SKM-1 (cell line): ENCODE results near the gene MADD.
A peak's percentile ranks its signal among the peaks of the same experiment; 100 is the strongest.

Source experiments
- DNase-seq: peaks from one replicate; lab custom pipeline; 2025; ENCODE audit not compliant: unreplicated experiment; lab: John Stamatoyannopoulos, UW

The MADD gene

GRCh38 chr11:47355283-47356128 is 85.6 kb downstream of the MADD start:
- DNase-seq: no peak

DNA sequence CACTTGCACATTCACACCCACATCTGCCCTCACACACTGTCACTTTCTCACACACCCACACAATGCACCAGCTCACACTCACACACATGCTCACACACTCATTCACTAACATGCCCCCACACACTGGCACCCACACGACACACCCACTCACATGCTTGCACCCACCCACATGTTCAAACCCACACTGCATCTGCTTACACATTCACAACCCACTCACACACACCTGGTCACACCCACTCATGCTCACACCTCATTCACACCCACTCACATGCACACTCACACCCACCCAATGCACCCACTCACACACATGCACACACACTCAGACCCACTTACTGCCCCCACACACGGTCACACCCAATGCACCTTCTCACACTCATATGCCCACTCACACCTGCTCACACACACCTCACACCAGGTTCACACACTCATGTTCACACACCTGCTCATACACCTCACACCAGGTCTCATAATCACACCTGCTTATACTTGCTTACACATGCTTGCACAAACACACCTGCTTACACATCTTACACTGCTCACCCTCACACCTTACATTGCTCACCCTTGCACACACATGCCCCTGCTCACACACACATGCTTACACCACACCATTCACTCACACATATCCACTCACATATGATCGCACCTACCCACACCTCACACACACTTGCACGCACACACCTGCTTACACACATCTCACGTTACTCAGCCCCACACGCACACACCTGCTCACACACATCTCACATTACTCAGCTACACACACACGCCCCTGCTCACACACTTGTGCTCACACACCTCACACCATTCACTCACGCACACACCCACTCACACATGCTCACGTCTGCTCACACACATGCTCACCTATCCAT is 86.4 kb downstream of the MADD start:
- DNase-seq: no peak

DNA sequence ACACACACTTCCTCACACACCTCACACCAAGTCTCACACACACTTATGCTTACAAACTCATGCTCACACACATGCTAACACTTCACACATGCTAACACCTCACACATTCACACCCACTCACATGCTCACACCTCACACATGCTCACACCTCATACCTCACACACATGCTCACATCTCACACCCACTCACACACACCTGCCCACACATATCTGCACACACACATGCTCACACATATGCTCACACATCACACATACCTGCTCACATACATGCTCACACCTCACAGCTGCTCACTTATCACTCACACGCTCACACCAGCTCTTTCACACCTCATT is 87.0 kb downstream of the MADD start:
- DNase-seq: no peak

DNA sequence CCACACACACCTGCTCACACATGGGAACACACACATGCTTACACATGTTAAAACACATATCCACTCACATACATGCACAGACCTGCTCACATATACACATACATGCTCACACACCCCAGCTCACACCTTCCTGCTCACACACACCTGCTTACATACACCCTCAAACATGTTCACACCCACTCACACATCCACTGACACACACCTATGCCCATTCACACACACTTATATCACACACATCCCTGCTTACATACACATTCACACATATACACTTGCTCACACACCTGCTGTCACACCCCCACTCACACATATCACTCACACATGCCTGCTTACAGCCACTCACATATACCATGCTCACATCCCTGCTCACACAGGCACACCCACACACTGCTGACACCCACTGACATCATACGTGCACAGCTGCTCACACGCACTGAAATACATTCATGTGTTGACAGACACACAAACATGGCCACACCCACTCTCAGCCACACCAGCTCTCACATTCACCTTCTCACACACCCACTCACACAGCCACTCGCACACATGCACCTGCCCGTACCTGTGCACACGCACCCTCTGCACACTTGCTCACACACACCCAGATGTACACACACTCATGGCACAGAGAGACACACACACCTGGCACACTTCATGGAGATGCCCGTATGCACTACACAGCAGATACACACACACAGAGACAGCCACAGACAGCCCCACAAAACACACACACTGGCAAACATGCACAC is 88.2 kb downstream of the MADD start:
- no peak for DNase-seq

DNA sequence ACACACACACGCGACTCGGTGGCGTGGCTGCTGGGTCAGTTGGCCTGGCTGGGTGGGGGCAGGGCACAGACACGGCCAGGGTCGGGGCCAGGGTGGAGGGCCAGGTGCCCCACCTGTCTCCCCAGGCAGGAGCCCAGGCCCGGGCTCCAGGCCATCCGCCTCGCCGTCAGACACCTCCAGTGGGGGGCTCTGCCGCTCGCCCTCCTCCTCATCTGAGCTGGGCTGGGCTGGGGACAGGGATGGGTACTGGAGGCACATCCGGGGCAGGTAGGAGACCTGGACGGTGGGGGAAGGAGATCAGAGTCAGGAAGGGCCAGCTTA is 88.8 kb downstream of the MADD start:
- DNase-seq: no peak

DNA sequence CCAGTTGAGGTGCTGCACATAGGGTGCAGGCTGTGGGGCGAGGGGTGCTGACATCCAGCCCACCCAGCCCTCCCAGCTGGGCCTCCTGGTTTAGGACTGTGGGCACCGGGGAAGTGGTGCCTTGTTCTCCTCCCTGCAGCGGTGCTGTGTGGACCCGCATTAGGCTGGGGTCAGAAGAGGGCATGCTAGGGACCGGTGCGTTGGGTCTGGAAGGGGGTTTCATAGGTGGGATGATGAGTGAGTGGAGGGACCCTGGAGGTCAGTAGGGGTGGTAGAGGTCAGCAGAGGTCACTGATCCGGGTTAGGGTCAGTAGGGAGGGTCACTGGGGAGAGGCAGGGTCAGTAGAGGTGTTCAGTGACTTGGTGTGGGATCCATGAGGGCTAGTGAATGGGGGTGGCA is 89.2 kb downstream of the MADD start:
- no peak for DNase-seq

- peak; percentile 54 for DNase-seq
Observed at GRCh38 chr11:47359586-47359985, 89.7 kb downstream of the MADD start.

- no peak for DNase-seq
Observed at GRCh38 chr11:47360341-47360740, 90.4 kb downstream of the MADD start.

DNA sequence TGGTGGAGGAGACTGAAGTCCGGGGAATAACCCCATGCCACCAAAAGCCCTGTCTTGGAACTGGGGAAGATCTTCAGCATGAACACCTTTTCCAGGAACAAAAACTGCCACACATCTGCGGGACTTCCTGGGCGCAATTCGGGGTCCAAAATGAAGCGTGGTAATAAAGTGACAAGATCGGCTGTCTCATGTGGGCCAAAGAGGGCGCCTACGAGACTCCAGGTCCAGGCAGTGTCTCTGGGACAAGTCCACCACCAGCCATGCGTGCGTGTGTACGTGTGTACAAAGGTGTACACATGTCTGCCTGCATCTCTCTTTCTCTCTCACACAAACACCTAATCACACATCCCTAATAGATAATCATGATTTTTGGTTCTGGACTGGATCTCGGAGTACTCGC is 91.5 kb downstream of the MADD start:
- no peak for DNase-seq

- DNase-seq: no peak
Observed at GRCh38 chr11:47366020-47366490, 96.1 kb downstream of the MADD start.

- DNase-seq: no peak
Observed at GRCh38 chr11:47369676-47370075, 99.7 kb downstream of the MADD start.

GRCh38 chr11:47372422-47372821 is 102.5 kb downstream of the MADD start:
- DNase-seq: no peak

DNA sequence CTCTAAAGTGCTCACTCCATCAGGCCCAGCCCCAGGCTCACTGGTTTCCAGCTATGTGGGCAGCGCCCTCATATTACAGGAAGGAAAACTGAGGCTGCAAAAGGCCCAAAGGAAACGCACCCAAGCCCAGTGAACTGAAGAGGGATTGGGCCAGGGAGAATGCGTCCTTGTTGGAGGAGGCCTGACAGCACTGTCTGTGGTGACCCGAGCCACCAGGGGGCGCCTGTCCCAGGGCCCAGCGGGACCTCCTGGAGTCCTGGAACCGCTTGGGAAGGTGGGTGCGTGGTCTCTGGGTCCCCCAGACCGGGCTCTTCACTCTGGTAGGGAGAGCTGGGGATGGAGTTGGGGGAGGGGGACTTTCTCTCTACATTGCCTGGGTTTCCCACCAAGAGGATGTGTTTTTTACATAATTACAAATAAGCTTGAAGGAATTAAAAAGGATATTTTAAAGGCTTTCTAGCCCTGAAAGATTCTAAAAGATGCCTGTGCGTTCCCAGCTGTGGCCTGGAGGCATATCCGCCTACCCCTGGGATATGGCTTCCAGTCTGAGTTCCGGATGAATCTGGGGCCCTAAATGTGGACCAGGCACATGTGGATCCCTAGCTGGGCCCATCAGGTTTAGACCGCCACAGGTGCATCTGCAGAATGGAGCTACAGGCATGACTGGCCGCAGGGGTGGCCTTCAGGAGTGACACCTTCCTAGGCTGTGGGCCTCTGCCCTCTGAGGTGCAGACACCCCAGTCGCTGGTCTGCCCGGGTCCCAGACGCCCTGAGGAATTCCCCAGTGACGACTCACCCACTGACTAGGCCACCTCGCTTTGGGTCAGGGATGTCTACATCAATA is 104.2 kb downstream of the MADD start:
- DNase-seq: peak; percentile 40

DNA sequence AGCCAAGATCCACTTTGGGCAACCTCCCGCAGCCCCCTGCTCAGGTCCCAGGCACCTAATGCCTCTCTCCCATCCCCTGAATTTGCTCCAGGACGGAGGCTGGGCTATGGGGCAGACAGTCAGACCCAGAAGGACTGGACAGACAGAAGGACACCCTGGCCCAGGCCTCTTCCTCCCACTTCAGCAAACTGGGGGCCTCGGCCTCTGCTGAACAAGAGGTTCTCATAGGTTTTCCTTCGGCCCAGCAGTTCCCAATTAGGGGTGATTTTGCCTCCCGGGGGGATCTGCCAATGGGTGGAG is 104.7 kb downstream of the MADD start:
- DNase-seq: no peak

DNA sequence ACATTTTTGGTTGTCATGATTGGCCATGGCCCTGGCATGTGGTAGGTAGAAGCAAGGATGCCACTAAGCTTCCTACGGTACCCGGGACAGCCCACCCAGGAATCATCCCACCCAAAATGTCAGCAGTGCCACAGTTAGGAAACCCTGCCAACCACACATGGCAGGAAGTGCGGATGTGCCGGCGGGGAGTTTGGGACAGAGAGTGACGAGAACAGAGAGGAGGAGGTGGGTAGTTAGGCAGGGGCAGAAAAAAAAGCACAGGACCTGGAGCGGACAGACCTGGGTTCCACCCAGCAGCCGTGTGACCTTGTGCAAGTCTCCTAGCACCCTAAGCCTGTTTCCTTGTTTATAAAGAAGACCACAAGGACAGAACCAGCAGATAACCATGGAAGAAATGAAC is 105.1 kb downstream of the MADD start:
- DNase-seq: no peak

GRCh38 chr11:47375546-47376085 is 105.7 kb downstream of the MADD start:
- DNase-seq: no peak

DNA sequence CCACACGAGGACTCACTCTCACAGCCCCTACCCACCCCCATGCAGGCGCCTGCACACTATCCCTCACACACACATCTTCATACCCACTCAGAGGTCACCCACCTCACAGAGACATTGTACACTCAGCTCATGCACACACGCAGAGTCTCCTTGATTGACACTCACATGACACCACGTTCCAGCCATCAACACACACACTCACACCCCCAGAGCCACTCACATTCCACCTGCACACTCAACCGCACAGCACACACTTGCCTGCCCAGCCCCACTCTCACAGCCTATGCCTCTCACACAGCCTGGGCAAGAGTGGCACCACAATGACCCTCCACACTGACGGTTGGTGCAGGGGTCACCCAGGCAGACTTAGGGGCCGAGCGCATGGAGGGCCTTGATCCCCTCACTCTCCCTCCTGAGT is 106.2 kb downstream of the MADD start:
- DNase-seq: no peak

DNA sequence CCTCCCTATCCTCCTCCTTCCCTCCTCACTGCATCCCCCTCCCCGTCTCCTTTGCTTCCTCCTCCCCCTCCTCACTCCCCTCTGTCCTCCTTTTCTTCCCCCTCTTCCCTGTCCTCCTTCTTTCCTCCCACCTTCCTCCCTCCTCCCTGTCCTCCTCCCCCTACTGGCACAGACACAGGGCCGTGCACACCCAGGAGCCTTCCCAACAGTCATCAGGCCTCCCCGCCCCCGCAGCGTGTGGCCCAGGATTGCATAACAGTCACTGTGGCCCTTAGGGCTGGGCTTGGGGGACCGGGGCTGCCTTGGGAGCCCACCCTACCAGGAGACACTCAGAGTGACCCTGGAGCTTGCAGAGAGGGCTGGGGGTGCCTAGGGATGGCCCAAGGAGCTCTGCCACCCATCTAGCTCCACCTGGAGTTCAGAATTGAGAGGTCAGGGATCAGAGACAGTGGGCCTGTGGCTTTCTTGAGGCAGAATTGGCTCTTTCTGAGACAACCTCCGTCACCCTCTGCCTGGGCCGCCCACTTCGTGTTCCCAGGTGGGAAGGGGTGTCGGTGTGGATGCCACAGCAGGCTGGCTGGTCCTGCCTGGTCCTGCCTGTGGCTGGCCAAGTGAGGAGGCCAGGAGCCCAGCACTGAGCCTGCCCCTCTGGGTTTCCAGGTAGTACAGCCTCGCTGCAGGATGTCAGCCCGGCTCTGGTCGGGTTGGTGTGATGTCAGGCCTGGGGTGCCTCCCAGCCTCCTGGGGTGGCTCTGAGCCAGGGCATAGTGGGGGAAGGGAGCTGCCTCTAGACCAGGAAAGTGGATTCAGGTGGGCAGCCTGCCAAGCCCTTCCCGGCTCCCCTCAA is 106.8 kb downstream of the MADD start:
- DNase-seq: peak; percentile 60

DNA sequence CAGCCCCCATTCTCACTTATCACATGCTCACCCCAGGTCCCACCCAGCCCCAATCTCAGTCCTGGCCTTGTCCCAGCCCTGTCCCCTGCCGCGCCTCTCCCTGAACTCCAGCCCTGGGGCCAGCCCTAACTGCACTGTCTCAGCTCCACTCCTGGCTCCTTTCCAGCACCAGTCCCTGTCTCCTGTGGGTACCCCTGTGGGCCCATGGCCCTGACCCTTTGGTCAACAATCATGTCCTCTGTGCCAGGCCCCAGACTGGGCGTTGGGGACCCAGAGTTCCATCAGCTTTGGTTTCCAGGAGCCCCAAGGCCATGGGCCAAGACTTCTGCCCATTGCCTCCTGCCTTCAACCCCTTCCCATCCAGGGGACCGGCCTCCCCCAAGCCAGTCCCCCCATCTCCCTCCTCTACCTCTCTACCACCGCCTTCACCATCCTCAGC is 107.7 kb downstream of the MADD start:
- DNase-seq: no peak
